Measurements from ENCODE around the gene LSM10.
A peak's percentile ranks its signal among the peaks of the same experiment; 100 is the strongest.

LSM10 gene

GRCh38 chr1:36382231-36382630, 15.5 kb downstream of the LSM10 start:
- DNase-seq: no peak

- DNase-seq: no peak
Observed at GRCh38 chr1:36381405-36381804, 16.3 kb downstream of the LSM10 start.

GRCh38 chr1:36380782-36381181, 16.9 kb downstream of the LSM10 start:
- no peak for DNase-seq

GRCh38 chr1:36380143-36380619, 17.5 kb downstream of the LSM10 start:
- no peak for DNase-seq

GRCh38 chr1:36377791-36378492, 19.8 kb downstream of the LSM10 start:
- peak in 1 of 2 experiments; percentile 22 for DNase-seq

- no peak for DNase-seq
Observed at GRCh38 chr1:36372617-36373016, 25.1 kb downstream of the LSM10 start.

- DNase-seq: peak; percentile 90 to 93
Observed at GRCh38 chr1:36369061-36369861, 28.4 kb downstream of the LSM10 start.

GRCh38 chr1:36367798-36368197, 29.9 kb downstream of the LSM10 start:
- no peak for DNase-seq

GRCh38 chr1:36367066-36367465, 30.6 kb downstream of the LSM10 start:
- no peak for DNase-seq

GRCh38 chr1:36366091-36366661, 31.5 kb downstream of the LSM10 start:
- peak; percentile 59 to 61 for DNase-seq

GRCh38 chr1:36365381-36365780, 32.3 kb downstream of the LSM10 start:
- DNase-seq: no peak

GRCh38 chr1:36359911-36360550, 37.7 kb downstream of the LSM10 start:
- no peak for DNase-seq

GRCh38 chr1:36359383-36359782, 38.3 kb downstream of the LSM10 start:
- no peak for DNase-seq

- no peak for DNase-seq
Observed at GRCh38 chr1:36358514-36359084, 39.1 kb downstream of the LSM10 start.

GRCh38 chr1:36355811-36356210, 41.9 kb downstream of the LSM10 start:
- no peak for DNase-seq

GRCh38 chr1:36354486-36354885, 43.2 kb downstream of the LSM10 start:
- no peak for DNase-seq

GRCh38 chr1:36352910-36353878, 44.5 kb downstream of the LSM10 start:
- DNase-seq: no peak

- no peak for DNase-seq
Observed at GRCh38 chr1:36352125-36352909, 45.4 kb downstream of the LSM10 start.

- DNase-seq: no peak
Observed at GRCh38 chr1:36351227-36351977, 46.3 kb downstream of the LSM10 start.

- peak; percentile 48 to 63 for DNase-seq
Observed at GRCh38 chr1:36350659-36351226, 47.0 kb downstream of the LSM10 start.
